ENCODE data around the gene THTPA. TPM values are rescaled to one million over a fixed set of nuclear protein-coding genes. Genes with fewer than 3 reads are reported as not detected.

Gene THTPA
- total and polyA plus RNA-seq, 2 of the 13 experiments (the other 11 are each of a cell fraction or from before 2014, with no cell fraction given): 7.4 to 8.7 TPM

- no peak for TF ChIP-seq RAD51 (IDR thresholded peaks at IDR 0.05; ENCODE audit: borderline replicate concordance)
- TF ChIP-seq CC2D1A (CRISPR knock-in tag; IDR thresholded peaks at IDR 0.05): 0 out of 2 replicates have a peak, but pooled peaks have one; percentile 30
- TF ChIP-seq POGZ (CRISPR knock-in tag; IDR thresholded peaks at IDR 0.05): peak; percentile 91
- TF ChIP-seq ZNF766 (CRISPR knock-in tag; IDR thresholded peaks at IDR 0.05; ENCODE audit: borderline replicate concordance): peak; percentile 92; the same call in 1 of the 2 replicates
- TF ChIP-seq GLI4 (CRISPR knock-in tag; IDR thresholded peaks at IDR 0.05; ENCODE audit: borderline replicate concordance): no peak; the same call in 1 of the 2 replicates
- TF ChIP-seq ZNF839 (CRISPR knock-in tag; IDR thresholded peaks at IDR 0.05; ENCODE audit: borderline replicate concordance): peak; percentile 98; the same call in 1 of the 2 replicates
- no peak for TF ChIP-seq MAFG (CRISPR knock-in tag; IDR thresholded peaks at IDR 0.05)
- TF ChIP-seq ZNF3 (CRISPR knock-in tag; IDR thresholded peaks at IDR 0.05): no peak
These were observed 33.0 kb downstream of the THTPA start (continued) for GRCh38 chr14:23588884-23589598.

- Histone ChIP-seq H3K4me3 (replicated peaks in 1 of 3; ENCODE audit: insufficient read depth in 1 of 3, low read depth in 2 of 3, low read length in 3 of 3) (peak overlapping the region in 1 of 3 experiments; percentile 9; a peak in 1 of 6 replicates), H3K27ac (ENCODE audit: extremely low read length, insufficient read depth, low read length) (no peak overlapping the region), H2AFZ (ENCODE audit: low read length) (no peak overlapping the region), H3K4me1 (ENCODE audit: insufficient read depth, low read length) (peaks cover 24% of the 10 kb centered on the region), H3K9ac (ENCODE audit: insufficient read depth, low read depth, low read length) (peak overlapping the region; percentile 10; the same call in 1 of the 2 replicates), H4K20me1 (ENCODE audit: insufficient read depth, low read length) (no peaks in the 10 kb centered on the region), H3K27me3 (ENCODE audit: control insufficient read depth in 1 of 2, insufficient read depth in 2 of 2, low read length in 2 of 2) (no peaks in the 10 kb centered on the region), H3K36me3 (replicated peaks in 1 of 2; ENCODE audit: control insufficient read depth in 1 of 2, insufficient read depth in 2 of 2, low read length in 2 of 2) (no peaks in the 10 kb centered on the region), H3K9me3 (ENCODE audit: low read length) (no peaks in the 10 kb centered on the region), H3K79me2 (ENCODE audit: insufficient read depth, low read length) (no peaks in the 10 kb centered on the region), H3K4me2 (ENCODE audit: low read depth, low read length) (peak overlapping the region; percentile 48)
- intact Hi-C loops (cut with micrococcal nuclease; ENCODE audit: unreplicated experiment) (loop anchor here (1.0 to 10.0 kb wide), 8 partner anchors 21 to 845 kb away; no protein-coding TSS in a partner anchor), in situ Hi-C loops (cut with HindIII; ENCODE audit: extremely low pct_ligation_motif_present, low pct_unique_long_range_greater_than_20kb) (loop anchor here (5.0 kb wide), 2 partner anchors 43 to 323 kb away; no protein-coding TSS in a partner anchor)
- no TSS peak for BruUV-seq (replicated peaks)
- FAIRE-seq (no peak), ATAC-seq (peak; percentile 67), DNase-seq (ENCODE audit: low spot score) (peak; percentile 7)
- 82% methylated on average over 2 of the region's 2 CpGs for WGBS (ENCODE audit: low lambda C conversion rate)
- POLR2A ChIA-PET: interaction anchor here (0.9 to 7.8 kb wide), 25 partner anchors 8 to 524 kb away, joined by 3 to 787 read pairs (median 6); partner anchors contain the start of genes DHRS2 and PCK2
- CTCF ChIA-PET (ENCODE audit: low intra/inter-chr PET ratio, low total read pairs): interaction anchor here (1.1 to 5.9 kb wide), 14 partner anchors 14 to 425 kb away, joined by 3 to 207 read pairs (median 8); partner anchors contain the start of genes DHRS2 and DHRS4
- TF ChIP-seq ZNF576 (CRISPR knock-in tag; IDR thresholded peaks at IDR 0.05) (no peak), FOXK1 (CRISPR knock-in tag; IDR thresholded peaks at IDR 0.05; ENCODE audit: borderline replicate concordance, low read depth) (no peak), SUZ12 (IDR thresholded peaks at IDR 0.05; ENCODE audit: low read depth, low read length) (no peak), NPAS2 (CRISPR knock-in tag; IDR thresholded peaks at IDR 0.05; ENCODE audit: borderline replicate concordance) (no peak), ZNF552 (CRISPR knock-in tag; IDR thresholded peaks at IDR 0.05; ENCODE audit: borderline replicate concordance) (no peak), STAT5B (CRISPR knock-in tag; IDR thresholded peaks at IDR 0.05) (no peak), SYNCRIP (IDR thresholded peaks at IDR 0.05; ENCODE audit: insufficient read depth, low read depth, low read length) (no peak), ASH2L (IDR thresholded peaks at IDR 0.05; ENCODE audit: insufficient read length, low read depth, low read length) (no peak), ZNF180 (CRISPR knock-in tag; IDR thresholded peaks at IDR 0.05; ENCODE audit: borderline replicate concordance, low read depth) (no peak), ZNF891 (CRISPR knock-in tag; IDR thresholded peaks at IDR 0.05) (no peak), TARDBP (CRISPR knock-in tag; IDR thresholded peaks at IDR 0.05) (no peak), NFE2L2 (IDR thresholded peaks at IDR 0.05; ENCODE audit: low read length) (0 out of 2 replicates have a peak, but pooled peaks have one; percentile 5)
- TF ChIP-seq, protein P1, sequence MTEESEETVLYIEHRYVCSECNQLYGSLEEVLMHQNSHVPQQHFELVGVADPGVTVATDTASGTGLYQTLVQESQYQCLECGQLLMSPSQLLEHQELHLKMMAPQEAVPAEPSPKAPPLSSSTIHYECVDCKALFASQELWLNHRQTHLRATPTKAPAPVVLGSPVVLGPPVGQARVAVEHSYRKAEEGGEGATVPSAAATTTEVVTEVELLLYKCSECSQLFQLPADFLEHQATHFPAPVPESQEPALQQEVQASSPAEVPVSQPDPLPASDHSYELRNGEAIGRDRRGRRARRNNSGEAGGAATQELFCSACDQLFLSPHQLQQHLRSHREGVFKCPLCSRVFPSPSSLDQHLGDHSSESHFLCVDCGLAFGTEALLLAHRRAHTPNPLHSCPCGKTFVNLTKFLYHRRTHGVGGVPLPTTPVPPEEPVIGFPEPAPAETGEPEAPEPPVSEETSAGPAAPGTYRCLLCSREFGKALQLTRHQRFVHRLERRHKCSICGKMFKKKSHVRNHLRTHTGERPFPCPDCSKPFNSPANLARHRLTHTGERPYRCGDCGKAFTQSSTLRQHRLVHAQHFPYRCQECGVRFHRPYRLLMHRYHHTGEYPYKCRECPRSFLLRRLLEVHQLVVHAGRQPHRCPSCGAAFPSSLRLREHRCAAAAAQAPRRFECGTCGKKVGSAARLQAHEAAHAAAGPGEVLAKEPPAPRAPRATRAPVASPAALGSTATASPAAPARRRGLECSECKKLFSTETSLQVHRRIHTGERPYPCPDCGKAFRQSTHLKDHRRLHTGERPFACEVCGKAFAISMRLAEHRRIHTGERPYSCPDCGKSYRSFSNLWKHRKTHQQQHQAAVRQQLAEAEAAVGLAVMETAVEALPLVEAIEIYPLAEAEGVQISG (CRISPR knock-in tag; IDR thresholded peaks at IDR 0.05): no peak
These were observed 33.5 kb downstream of the THTPA start for GRCh38 chr14:23589606-23590005.

All from HepG2 (cell line).